ENCODE measurements around the gene CYP39A1. TPM values are rescaled to one million over a fixed set of nuclear protein-coding genes. Genes with fewer than 3 reads are reported as not detected.

CYP39A1 gene
- total and polyA plus RNA-seq, 7 donors, result 0.34 to 2.0 (median 0.63) TPM

GRCh38 chr6:46661483-46661882 is 8.9 kb upstream of the CYP39A1 start:
- H3K27ac ChIP-seq, result no peak overlapping the region
- no peaks in the 10 kb centered on the region for H3K4me1 ChIP-seq
- DNase-seq (no peak), ATAC-seq (no peak)
- H3K27me3 ChIP-seq (ENCODE audit: insufficient read depth in 3 of 3, low read length in 2 of 3), result no peaks in the 10 kb centered on the region
- TF ChIP-seq, protein P1, sequence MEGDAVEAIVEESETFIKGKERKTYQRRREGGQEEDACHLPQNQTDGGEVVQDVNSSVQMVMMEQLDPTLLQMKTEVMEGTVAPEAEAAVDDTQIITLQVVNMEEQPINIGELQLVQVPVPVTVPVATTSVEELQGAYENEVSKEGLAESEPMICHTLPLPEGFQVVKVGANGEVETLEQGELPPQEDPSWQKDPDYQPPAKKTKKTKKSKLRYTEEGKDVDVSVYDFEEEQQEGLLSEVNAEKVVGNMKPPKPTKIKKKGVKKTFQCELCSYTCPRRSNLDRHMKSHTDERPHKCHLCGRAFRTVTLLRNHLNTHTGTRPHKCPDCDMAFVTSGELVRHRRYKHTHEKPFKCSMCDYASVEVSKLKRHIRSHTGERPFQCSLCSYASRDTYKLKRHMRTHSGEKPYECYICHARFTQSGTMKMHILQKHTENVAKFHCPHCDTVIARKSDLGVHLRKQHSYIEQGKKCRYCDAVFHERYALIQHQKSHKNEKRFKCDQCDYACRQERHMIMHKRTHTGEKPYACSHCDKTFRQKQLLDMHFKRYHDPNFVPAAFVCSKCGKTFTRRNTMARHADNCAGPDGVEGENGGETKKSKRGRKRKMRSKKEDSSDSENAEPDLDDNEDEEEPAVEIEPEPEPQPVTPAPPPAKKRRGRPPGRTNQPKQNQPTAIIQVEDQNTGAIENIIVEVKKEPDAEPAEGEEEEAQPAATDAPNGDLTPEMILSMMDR (IDR thresholded peaks at IDR 0.05), result no peak
- intact Hi-C loops (cut with DNase I), result no loop called here
- no peaks in the 10 kb centered on the region for H3K9me3 ChIP-seq
- 80 to 86% (median 82%) methylated on average over 2 of the region's 2 CpGs for WGBS, 3 donors
- peaks cover 0 to 92% of the 10 kb centered on the region in 2 donors for H3K36me3 ChIP-seq (ENCODE audit: insufficient read depth in 1 of 2, low read depth in 1 of 2)
- H3K4me3 ChIP-seq, result no peak overlapping the region

DNA sequence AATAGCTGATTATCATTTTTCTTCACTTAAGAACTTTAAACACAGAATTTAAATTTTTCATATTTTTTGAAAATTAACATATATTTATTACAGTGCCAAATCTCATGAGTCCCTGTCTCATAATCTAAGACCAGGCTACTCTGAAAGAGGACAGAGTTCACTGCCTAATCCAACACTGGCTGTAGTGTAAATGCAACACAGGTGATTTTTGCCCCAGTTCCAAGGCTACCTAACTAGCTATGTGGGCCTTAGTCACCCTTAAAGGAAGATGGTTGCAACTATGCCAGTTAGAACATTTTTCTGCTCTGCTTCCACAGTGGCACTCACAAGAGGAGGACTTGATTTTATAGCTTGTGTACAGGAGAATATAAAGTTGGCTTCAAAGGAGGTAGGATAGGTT is 5.0 kb upstream of the CYP39A1 start:
- Histone ChIP-seq H3K4me3 (no peak overlapping the region), H3K27me3 (ENCODE audit: insufficient read depth in 3 of 3, low read length in 2 of 3) (no peaks in the 10 kb centered on the region), H3K4me1 (peaks cover 12% of the 10 kb centered on the region), H3K36me3 (ENCODE audit: insufficient read depth in 1 of 2, low read depth in 1 of 2) (peaks cover 0 to 63% of the 10 kb centered on the region in 2 donors), H3K9me3 (no peaks in the 10 kb centered on the region), H3K27ac (no peak overlapping the region)
- DNase-seq (no peak), ATAC-seq (no peak)
- TF ChIP-seq, protein P1 (IDR thresholded peaks at IDR 0.05), result no peak
- intact Hi-C loops (cut with DNase I), result no loop called here

DNA sequence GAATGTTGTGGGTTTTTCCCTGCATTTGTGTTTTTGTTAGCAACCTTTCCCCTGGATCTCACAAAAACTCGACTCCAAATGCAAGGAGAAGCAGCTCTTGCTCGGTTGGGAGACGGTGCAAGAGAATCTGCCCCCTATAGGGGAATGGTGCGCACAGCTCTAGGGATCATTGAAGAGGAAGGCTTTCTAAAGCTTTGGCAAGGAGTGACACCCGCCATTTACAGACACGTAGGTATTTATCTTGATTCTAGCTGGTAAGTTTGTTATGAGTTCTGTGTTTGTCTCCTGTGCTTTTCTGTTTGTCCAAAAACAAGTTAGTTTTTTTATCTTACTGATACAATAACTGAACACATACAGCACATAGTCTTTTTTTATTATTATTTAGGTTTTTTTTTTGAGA is 3.2 kb upstream of the CYP39A1 start:
- intact Hi-C loops (cut with DNase I), result no loop called here
- WGBS, 3 donors, result 75 to 80% (median 79%) methylated on average over 6 of the region's 6 CpGs
- H3K36me3 ChIP-seq (ENCODE audit: insufficient read depth in 1 of 2, low read depth in 1 of 2), result peaks cover 0 to 45% of the 10 kb centered on the region in 2 donors
- H3K27me3 ChIP-seq (ENCODE audit: insufficient read depth in 3 of 3, low read length in 2 of 3), result no peaks in the 10 kb centered on the region
- no peak for ATAC-seq
- peaks cover 14% of the 10 kb centered on the region for H3K4me1 ChIP-seq
- no peak overlapping the region for H3K27ac ChIP-seq
- H3K4me3 ChIP-seq, result no peak overlapping the region
- TF ChIP-seq, protein P1 (IDR thresholded peaks at IDR 0.05), result peak; percentile 10
- no peak for DNase-seq
- H3K9me3 ChIP-seq, result no peaks in the 10 kb centered on the region

DNA sequence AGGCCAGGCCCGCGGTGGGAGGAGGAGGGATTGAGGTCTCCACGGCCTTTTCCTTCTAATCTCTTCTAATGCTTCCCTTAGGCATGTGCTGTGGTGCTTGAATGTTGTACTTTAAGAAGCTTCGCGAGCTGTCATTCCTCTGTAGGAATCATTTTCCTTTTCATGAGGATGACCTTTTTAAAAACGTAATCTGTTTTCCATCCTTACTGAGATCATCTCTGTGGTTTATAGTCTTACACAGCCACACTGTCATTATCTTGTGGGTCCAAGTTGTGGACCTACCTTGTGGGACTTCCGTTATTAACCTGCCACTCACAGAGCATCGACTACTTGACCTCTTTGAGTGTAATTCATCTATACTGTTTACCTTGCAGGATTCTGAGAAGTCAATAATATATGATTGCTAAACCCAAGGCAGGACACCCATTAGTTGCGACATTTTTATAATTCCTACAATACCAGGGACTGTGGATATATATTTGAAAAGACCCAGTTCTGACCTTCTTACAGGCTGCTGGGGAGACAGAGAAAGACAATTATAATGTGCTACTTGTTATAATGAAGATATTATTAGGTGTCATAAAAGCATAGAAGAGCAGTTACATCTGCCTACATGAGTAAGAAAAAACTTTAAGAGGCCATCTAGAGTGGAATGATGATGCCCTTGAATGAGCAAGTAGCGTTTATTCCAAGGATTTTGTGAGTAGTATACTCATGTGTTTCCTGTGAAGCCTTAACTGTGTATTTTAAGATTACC is 999 bp upstream of the CYP39A1 start:
- Histone ChIP-seq H3K4me3 (peak overlapping the region; percentile 97), H3K27me3 (ENCODE audit: insufficient read depth in 3 of 3, low read length in 2 of 3) (no peaks in the 10 kb centered on the region), H3K4me1 (peaks cover 16% of the 10 kb centered on the region), H3K9me3 (no peaks in the 10 kb centered on the region), H3K27ac (peak overlapping the region; percentile 90), H3K36me3 (ENCODE audit: insufficient read depth in 1 of 2, low read depth in 1 of 2) (peaks cover 0 to 24% of the 10 kb centered on the region in 2 donors)
- TF ChIP-seq, protein P1 (IDR thresholded peaks at IDR 0.05), result no peak
- DNase-seq (no peak), ATAC-seq (peak in 1 of 4 donors; percentile 9)
- intact Hi-C loops (cut with DNase I), result no loop called here
- 15 to 21% (median 17%) methylated on average over 10 of the region's 10 CpGs for WGBS, 3 donors

DNA sequence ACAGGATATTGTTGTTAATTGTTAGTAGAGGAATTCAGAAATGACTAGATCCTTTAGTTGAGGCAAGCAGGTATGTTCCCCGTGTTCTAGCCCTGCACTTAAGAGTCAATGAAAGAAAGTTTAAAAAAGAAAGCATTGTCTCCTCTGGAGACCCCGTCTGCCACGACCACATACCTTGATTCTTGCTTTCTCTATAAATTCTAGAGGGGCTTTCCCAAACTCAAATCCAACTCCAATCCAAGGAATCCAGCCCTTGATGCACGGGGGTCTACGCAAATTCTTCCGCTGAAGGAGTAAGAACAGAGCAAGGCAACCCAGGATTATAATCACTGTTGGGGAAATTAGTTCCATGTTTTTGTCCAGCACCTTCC is 401 bp downstream of the CYP39A1 start:
- H3K27ac ChIP-seq, result peak overlapping the region; percentile 90
- TF ChIP-seq, protein P1 (IDR thresholded peaks at IDR 0.05), result no peak
- ATAC-seq, result no peak

More for the DNA sequence above, 401 bp downstream of the CYP39A1 start:
- Histone ChIP-seq H3K4me3 (peak overlapping the region; percentile 97), H3K9me3 (no peaks in the 10 kb centered on the region), H3K4me1 (peaks cover 16% of the 10 kb centered on the region), H3K36me3 (ENCODE audit: insufficient read depth in 1 of 2, low read depth in 1 of 2) (peaks cover 0 to 12% of the 10 kb centered on the region in 2 donors), H3K27me3 (ENCODE audit: insufficient read depth in 3 of 3, low read length in 2 of 3) (no peaks in the 10 kb centered on the region)
- DNase-seq, result no peak
- intact Hi-C loops (cut with DNase I), result no loop called here
- WGBS, 3 donors, result 0 to 6% (median 2%) methylated on average over 6 of the region's 6 CpGs

All from psoas muscle (tissue), 8 donors.